WTC11 (cell line): ENCODE results near the gene DHX30. TPM values are rescaled to one million over a fixed set of nuclear protein-coding genes. Genes with fewer than 3 reads are reported as not detected.
A peak's percentile ranks its signal among the peaks of the same experiment; 100 is the strongest.

ENCODE experiments used
- ATAC-seq: fragments of 200-7000 bp; cut with Tn5 transposase; 2 replicates; pipeline ENCODE4 v1.10.0; 2021; ENCODE audit warnings: mild to moderate bottlenecking, moderate library complexity
- CTCF ChIA-PET: fragments of 300-600 bp; sonication (Branson Sonifier 250); formaldehyde crosslinking; loops from one replicate; lab custom pipeline; 2021; ENCODE audit warnings: antibody characterized with exemption; lab: Charles Lee
- POLR2A ChIA-PET: fragments of 350-600 bp; sonication (Branson Sonifier 250); formaldehyde crosslinking; loops from one replicate; lab custom pipeline; 2021; ENCODE audit warnings: antibody characterized with exemption; lab: Charles Lee
- DNase-seq: peaks from one replicate; pipeline ENCODE4 v3.0.0; 2021; ENCODE audit warnings: low spot score
- H3K27ac Mint-ChIP-seq: 2 replicates; pipeline ENCODE4 v1.8.0; 2021; ENCODE audit warnings: mixed read lengths
- H3K27me3 Mint-ChIP-seq: 2 replicates; pipeline ENCODE4 v1.8.0; 2021; ENCODE audit warnings: low read depth, mild to moderate bottlenecking, moderate library complexity, mixed read lengths
- H3K36me3 Mint-ChIP-seq: 2 replicates; pipeline ENCODE4 v1.8.0; 2021; ENCODE audit warnings: mixed read lengths
- H3K4me1 Mint-ChIP-seq: 2 replicates; pipeline ENCODE4 v1.8.0; 2022; ENCODE audit warnings: mixed read lengths
- H3K4me3 Mint-ChIP-seq: 2 replicates; pipeline ENCODE4 v1.8.0; 2021; ENCODE audit warnings: mild to moderate bottlenecking, moderate library complexity, mixed read lengths
- H3K9me3 Mint-ChIP-seq: 2 replicates; pipeline ENCODE4 v1.8.0; 2021; ENCODE audit warnings: mixed read lengths
- ATF1 ChIP-seq: sonication (generic); formaldehyde crosslinking; IDR thresholded peaks from 2 replicates; pipeline ENCODE4 v1.8.1; 2023; ENCODE audit warnings: mild to moderate bottlenecking, moderate library complexity, missing genetic modification reagents
- CBFB ChIP-seq: sonication (generic); formaldehyde crosslinking; IDR thresholded peaks from 2 replicates; pipeline ENCODE4 v1.8.1; 2022; ENCODE audit warnings: mild to moderate bottlenecking, low read depth, missing genetic modification reagents
- CREB1 ChIP-seq: sonication (generic); formaldehyde crosslinking; IDR thresholded peaks from 2 replicates; pipeline ENCODE4 v1.8.0; 2023; ENCODE audit warnings: mild to moderate bottlenecking, missing genetic modification reagents
- E2F1 ChIP-seq: sonication (generic); formaldehyde crosslinking; IDR thresholded peaks from 2 replicates; pipeline ENCODE4 v1.8.0; 2022; ENCODE audit warnings: mild to moderate bottlenecking, missing genetic modification reagents
- ELF4 ChIP-seq: sonication (generic); formaldehyde crosslinking; IDR thresholded peaks from 2 replicates; pipeline ENCODE4 v1.8.1; 2022; ENCODE audit warnings: low read depth, mild to moderate bottlenecking, moderate library complexity, missing genetic modification reagents
- EMX1 ChIP-seq: fragments of 250-450 bp; sonication (Bioruptor Pico); IDR thresholded peaks from 2 replicates; pipeline ENCODE4 v1.8.0; 2021; ENCODE audit warnings: mild to moderate bottlenecking
- GRHL2 ChIP-seq: fragments of 250-450 bp; sonication (Bioruptor Pico); IDR thresholded peaks from 2 replicates; pipeline ENCODE4 v1.8.0; 2022; ENCODE audit warnings: mild to moderate bottlenecking, moderate library complexity; ENCODE audit not compliant: insufficient replicate concordance, severe bottlenecking
- GTF2I ChIP-seq: fragments of 250-450 bp; sonication (Bioruptor Pico); conservative IDR thresholded peaks from 2 replicates; pipeline ENCODE4 v1.4.0; 2021; ENCODE audit warnings: mild to moderate bottlenecking
- MXD4 ChIP-seq: fragments of 250-450 bp; sonication (Bioruptor Pico); IDR thresholded peaks from 2 replicates; pipeline ENCODE4 v1.8.0; 2021; ENCODE audit warnings: mild to moderate bottlenecking, moderate library complexity, borderline replicate concordance
- MYBL2 ChIP-seq: sonication (generic); formaldehyde crosslinking; IDR thresholded peaks from 2 replicates; pipeline ENCODE4 v1.8.1; 2023; ENCODE audit warnings: mild to moderate bottlenecking, moderate library complexity, missing genetic modification reagents
- NR2C2 ChIP-seq: sonication (generic); formaldehyde crosslinking; IDR thresholded peaks from 2 replicates; pipeline ENCODE4 v1.8.0; 2022; ENCODE audit warnings: mild to moderate bottlenecking, missing genetic modification reagents
- PRDM15 ChIP-seq: sonication (generic); formaldehyde crosslinking; IDR thresholded peaks from 2 replicates; pipeline ENCODE4 v1.8.0; 2022; ENCODE audit warnings: missing genetic modification reagents
- RELA ChIP-seq: sonication (generic); formaldehyde crosslinking; IDR thresholded peaks from 2 replicates; pipeline ENCODE4 v1.8.1; 2022; ENCODE audit warnings: missing genetic modification reagents, mild to moderate bottlenecking, borderline replicate concordance
- TEAD1 ChIP-seq: sonication (generic); formaldehyde crosslinking; IDR thresholded peaks from 2 replicates; pipeline ENCODE4 v1.8.0; 2022; ENCODE audit warnings: mild to moderate bottlenecking, missing genetic modification reagents
- TP53 ChIP-seq: sonication (generic); formaldehyde crosslinking; IDR thresholded peaks from 2 replicates; pipeline ENCODE4 v1.8.1; 2023; ENCODE audit warnings: mild to moderate bottlenecking, missing genetic modification reagents
- ZBTB21 ChIP-seq: sonication (generic); formaldehyde crosslinking; IDR thresholded peaks from 2 replicates; pipeline ENCODE4 v1.8.1; 2023; ENCODE audit warnings: mild to moderate bottlenecking, missing genetic modification reagents, borderline replicate concordance
- ZNF219 ChIP-seq: sonication (generic); formaldehyde crosslinking; IDR thresholded peaks from 2 replicates; pipeline ENCODE4 v1.8.0; 2023; ENCODE audit warnings: missing genetic modification reagents, mild to moderate bottlenecking, borderline replicate concordance
- ZNF317 ChIP-seq: sonication (generic); formaldehyde crosslinking; IDR thresholded peaks from 2 replicates; pipeline ENCODE4 v1.8.1; 2023; ENCODE audit warnings: low read depth, mild to moderate bottlenecking, moderate library complexity, missing genetic modification reagents, borderline replicate concordance
- ZNF423 ChIP-seq: fragments of 250-450 bp; sonication (Bioruptor Pico); IDR thresholded peaks from 2 replicates; pipeline ENCODE4 v2.1.2; 2022; ENCODE audit warnings: mild to moderate bottlenecking, moderate library complexity
- ZNF671 ChIP-seq: fragments of 250-450 bp; sonication (Bioruptor Pico); IDR thresholded peaks from 2 replicates; pipeline ENCODE4 v1.8.0; 2021; ENCODE audit warnings: mild to moderate bottlenecking
- total RNA-seq: library from RNA; stranded (reverse); gene quantifications from 3 replicates; pipeline ENCODE4 v1.2.3, GENCODE V29; 2021
- TF ChIP-seq, protein P1 (sequence below): fragments of 250-450 bp; sonication (Bioruptor Pico); IDR thresholded peaks from 2 replicates; pipeline ENCODE4 v1.8.0; 2021; ENCODE audit warnings: mild to moderate bottlenecking

The DHX30 gene
- total RNA-seq, 1 experiment from 2014 or later, result 98.1 TPM

DNA sequence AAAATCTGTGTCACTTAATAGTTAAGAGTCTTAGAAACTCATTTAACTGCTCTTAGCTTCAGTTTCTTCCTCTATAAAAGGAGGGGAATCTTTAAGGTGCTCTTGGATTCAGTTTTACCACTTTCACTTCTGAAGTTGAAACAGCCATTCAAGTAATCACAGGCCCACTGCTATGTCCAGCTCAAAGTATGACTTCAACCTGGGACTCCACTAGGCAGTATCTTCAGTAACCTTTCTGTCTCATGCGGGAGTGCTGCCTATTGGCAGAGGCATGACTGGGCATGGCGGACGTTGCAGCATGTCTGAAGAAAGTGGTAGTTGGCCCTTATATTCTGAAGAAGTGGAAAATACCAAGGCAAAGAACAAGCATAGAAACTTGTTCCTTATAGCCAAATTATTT is 92.3 kb downstream of the DHX30 start:
- Mint-ChIP-seq H3K27me3 (no peaks in the 10 kb centered on the region), H3K4me1 (peaks cover 39% of the 10 kb centered on the region), H3K9me3 (no peaks in the 10 kb centered on the region), H3K36me3 (peaks cover 7% of the 10 kb centered on the region; the same call in 1 of the 2 replicates), H3K4me3 (no peak overlapping the region), H3K27ac (no peak overlapping the region)
- POLR2A ChIA-PET, result no interaction called here
- TF ChIP-seq, protein P1, sequence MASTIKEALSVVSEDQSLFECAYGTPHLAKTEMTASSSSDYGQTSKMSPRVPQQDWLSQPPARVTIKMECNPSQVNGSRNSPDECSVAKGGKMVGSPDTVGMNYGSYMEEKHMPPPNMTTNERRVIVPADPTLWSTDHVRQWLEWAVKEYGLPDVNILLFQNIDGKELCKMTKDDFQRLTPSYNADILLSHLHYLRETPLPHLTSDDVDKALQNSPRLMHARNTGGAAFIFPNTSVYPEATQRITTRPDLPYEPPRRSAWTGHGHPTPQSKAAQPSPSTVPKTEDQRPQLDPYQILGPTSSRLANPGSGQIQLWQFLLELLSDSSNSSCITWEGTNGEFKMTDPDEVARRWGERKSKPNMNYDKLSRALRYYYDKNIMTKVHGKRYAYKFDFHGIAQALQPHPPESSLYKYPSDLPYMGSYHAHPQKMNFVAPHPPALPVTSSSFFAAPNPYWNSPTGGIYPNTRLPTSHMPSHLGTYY (CRISPR knock-in tag), result no peak
- TF ChIP-seq PRDM15 (CRISPR knock-in tag) (no peak), ELF4 (no peak)
- ATAC-seq, result no peak
- DNase-seq, result no peak
- CTCF ChIA-PET, result no interaction called here

DNA sequence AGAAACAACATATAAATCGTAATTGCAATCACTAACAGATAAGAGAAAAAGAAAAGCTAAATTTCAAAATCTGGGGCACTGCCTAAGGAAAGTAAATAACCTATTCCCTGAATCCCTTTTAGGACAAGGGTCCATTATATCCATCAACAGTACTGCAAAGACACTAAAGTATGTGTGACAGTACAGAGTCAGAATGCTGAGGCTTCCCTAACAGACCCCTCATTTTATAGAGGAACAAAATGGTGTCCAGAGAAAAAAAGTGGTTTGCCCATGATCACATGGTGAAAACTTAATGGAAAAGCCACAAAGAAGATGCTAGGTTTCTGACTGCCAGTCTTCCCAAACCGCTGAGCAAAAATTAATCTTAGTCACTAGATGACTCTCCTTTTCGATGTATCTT is 93.8 kb downstream of the DHX30 start:
- Mint-ChIP-seq H3K27ac (peak overlapping the region; percentile 30), H3K4me3 (no peak overlapping the region), H3K27me3 (no peaks in the 10 kb centered on the region), H3K4me1 (peaks cover 24% of the 10 kb centered on the region), H3K9me3 (no peaks in the 10 kb centered on the region), H3K36me3 (peaks cover 7% of the 10 kb centered on the region)
- CTCF ChIA-PET, result no interaction called here
- ATAC-seq, result no peak
- DNase-seq, result no peak
- TF ChIP-seq TEAD1 (CRISPR knock-in tag) (no peak), RELA (CRISPR knock-in tag) (no peak), ATF1 (CRISPR knock-in tag) (no peak), ZNF423 (no peak), GTF2I (no peak), CBFB (CRISPR knock-in tag) (no peak), E2F1 (CRISPR knock-in tag) (no peak), ZNF671 (CRISPR knock-in tag) (no peak)
- POLR2A ChIA-PET, result no interaction called here

DNA sequence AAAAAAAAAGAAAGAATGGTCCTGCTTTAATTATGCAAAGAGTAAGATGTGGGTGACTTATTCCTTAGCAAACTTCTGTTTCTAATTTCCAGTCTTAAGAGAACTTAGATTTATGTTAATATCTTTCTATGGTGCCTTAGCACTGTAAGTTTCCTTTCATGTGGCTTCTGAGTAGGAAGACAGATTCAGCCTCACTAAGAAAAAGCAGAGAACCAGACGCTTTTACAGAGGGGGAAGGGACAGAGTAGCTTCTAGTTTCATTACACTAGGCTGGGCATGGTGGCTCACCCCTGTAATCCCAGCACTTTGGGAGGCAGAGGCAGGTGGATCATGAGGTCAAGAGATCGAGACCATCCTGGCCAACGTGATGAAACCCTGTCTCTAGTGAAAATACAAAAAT is 95.0 kb downstream of the DHX30 start:
- no peak for ATAC-seq
- no peak overlapping the region for H3K27ac Mint-ChIP-seq
- TF ChIP-seq E2F1 (CRISPR knock-in tag), result no peak
- no peak for TF ChIP-seq PRDM15 (CRISPR knock-in tag)
- TF ChIP-seq CREB1 (CRISPR knock-in tag), result no peak
- no peak for TF ChIP-seq TEAD1 (CRISPR knock-in tag)
- TF ChIP-seq MYBL2, result no peak
- no peak for TF ChIP-seq ZNF219 (CRISPR knock-in tag)
- TF ChIP-seq TP53, result no peak
- TF ChIP-seq RELA (CRISPR knock-in tag), result no peak
- TF ChIP-seq ZBTB21 (CRISPR knock-in tag), result no peak
- TF ChIP-seq NR2C2 (CRISPR knock-in tag), result no peak
- TF ChIP-seq GRHL2, result no peak
- no peak for TF ChIP-seq ZNF317 (CRISPR knock-in tag)
- TF ChIP-seq EMX1 (CRISPR knock-in tag), result no peak
- TF ChIP-seq MXD4 (CRISPR knock-in tag), result no peak

More for the DNA sequence above, 95.0 kb downstream of the DHX30 start:
- H3K9me3 Mint-ChIP-seq, result no peaks in the 10 kb centered on the region
- H3K4me1 Mint-ChIP-seq, result peaks cover 12% of the 10 kb centered on the region
- DNase-seq, result no peak
- CTCF ChIA-PET, result no interaction called here
- H3K27me3 Mint-ChIP-seq, result no peaks in the 10 kb centered on the region
- POLR2A ChIA-PET, result interaction anchor here (0.7 kb wide), 1 partner anchor 29 kb away, joined by 4 read pairs; no protein-coding TSS in a partner anchor
- H3K36me3 Mint-ChIP-seq, result peaks cover 10% of the 10 kb centered on the region
- H3K4me3 Mint-ChIP-seq, result no peak overlapping the region
